OCI-LY1 (cell line): ENCODE results near the gene SLC6A18.

ENCODE experiments used
- H2AFZ ChIP-seq: fragments of 200-600 bp; sonication (generic), shearing (Covaris generic); 2 replicates; pipeline ENCODE4 v1.6.0; 2014; ENCODE audit warnings: antibody characterized with exemption, mild to moderate bottlenecking, low read length
- H3F3A ChIP-seq: fragments of 200-600 bp; sonication (generic), shearing (Covaris generic); 2 replicates; pipeline ENCODE4 v1.6.0; 2014; ENCODE audit warnings: mild to moderate bottlenecking, antibody characterized with exemption, low read length, moderate library complexity; ENCODE audit not compliant: insufficient read depth
- H3K27ac ChIP-seq: fragments of 200-600 bp; sonication (generic); 2 replicates; pipeline ENCODE4 v1.5.1; 2014; ENCODE audit warnings: low read length, mixed run types, mild to moderate bottlenecking, low read depth; ENCODE audit not compliant: poor library complexity, severe bottlenecking
- H3K27me3 ChIP-seq: fragments of 200-600 bp; sonication (generic); 2 replicates; pipeline ENCODE4 v1.6.0; 2014; ENCODE audit warnings: antibody characterized with exemption, mild to moderate bottlenecking, low read length, moderate library complexity; ENCODE audit not compliant: insufficient read depth
- H3K36me3 ChIP-seq: fragments of 200-600 bp; sonication (generic); 2 replicates; pipeline ENCODE4 v1.6.1; 2014; ENCODE audit warnings: mild to moderate bottlenecking, antibody characterized with exemption, low read length, moderate library complexity, mixed read lengths; ENCODE audit not compliant: insufficient read depth
- H3K4me1 ChIP-seq: fragments of 200-600 bp; sonication (generic); 2 replicates; pipeline ENCODE4 v1.5.1; 2014; ENCODE audit warnings: mild to moderate bottlenecking, low read length, moderate library complexity; ENCODE audit not compliant: insufficient read depth, severe bottlenecking
- H3K4me2 ChIP-seq: fragments of 200-600 bp; sonication (generic), shearing (Covaris generic); 2 replicates; pipeline ENCODE4 v1.6.1; 2014; ENCODE audit warnings: low read length
- H3K4me3 ChIP-seq: fragments of 200-600 bp; sonication (generic); 2 replicates; pipeline ENCODE4 v1.5.1; 2014; ENCODE audit warnings: low read length, low read depth, mild to moderate bottlenecking, mixed read lengths; ENCODE audit not compliant: poor library complexity, severe bottlenecking
- H3K79me2 ChIP-seq: fragments of 200-600 bp; shearing (Covaris generic); 2 replicates; pipeline ENCODE4 v1.6.1; 2016; ENCODE audit warnings: mixed run types, low read length, mixed read lengths; ENCODE audit not compliant: insufficient read depth
- H3K9ac ChIP-seq: fragments of 200-600 bp; sonication (generic), shearing (Covaris generic); 2 replicates; pipeline ENCODE4 v1.6.1; 2014; ENCODE audit warnings: mild to moderate bottlenecking, low read length, mixed read lengths
- H3K9me2 ChIP-seq: fragments of 200-600 bp; sonication (generic), shearing (Covaris generic); 2 replicates; pipeline ENCODE4 v1.6.1; 2014; ENCODE audit warnings: low read depth, mild to moderate bottlenecking, low read length, mixed read lengths
- H3K9me3 ChIP-seq: fragments of 200-600 bp; shearing (Covaris generic); 2 replicates; pipeline ENCODE4 v1.6.1; 2014; ENCODE audit warnings: low read length, mixed read lengths
- H4K20me1 ChIP-seq: fragments of 200-600 bp; sonication (generic), shearing (Covaris generic); 2 replicates; pipeline ENCODE4 v1.6.0; 2016; ENCODE audit warnings: mild to moderate bottlenecking, low read length; ENCODE audit not compliant: insufficient read depth
- CTCF ChIP-seq: fragments of 200-600 bp; sonication (generic), shearing (Covaris generic); IDR thresholded peaks from 2 replicates; pipeline ENCODE4 v1.5.1; 2017; ENCODE audit warnings: mild to moderate bottlenecking, antibody characterized with exemption, low read length, moderate library complexity, mixed read lengths
- EZH2 ChIP-seq: fragments of 200-600 bp; sonication (generic), shearing (Covaris generic); IDR thresholded peaks from 2 replicates; pipeline ENCODE4 v1.8.0; 2017; ENCODE audit warnings: borderline replicate concordance, mixed run types, mild to moderate bottlenecking, antibody characterized with exemption, low read length, moderate library complexity, mixed read lengths

Gene SLC6A18

GRCh38 chr5:1293416-1294205 lies 68.4 kb downstream of the SLC6A18 start:
- Histone ChIP-seq H3K9me2 (no peaks in the 10 kb centered on the region), H3K79me2 (no peaks in the 10 kb centered on the region; the same call in 1 of the 2 replicates), H2AFZ (no peak overlapping the region), H3K9ac (peak overlapping the region; percentile 76; the same call in 1 of the 2 replicates), H3K27me3 (no peaks in the 10 kb centered on the region), H3K4me1 (peaks cover 58% of the 10 kb centered on the region), H3K27ac (peak overlapping the region; percentile 83), H3K9me3 (no peaks in the 10 kb centered on the region), H3K4me2 (peak overlapping the region; percentile 81), H3K4me3 (peak overlapping the region; percentile 69), H3F3A (no peaks in the 10 kb centered on the region), H4K20me1 (no peaks in the 10 kb centered on the region), H3K36me3 (peaks cover 19% of the 10 kb centered on the region)
- TF ChIP-seq CTCF = no peak
- no peak for TF ChIP-seq EZH2

DNA sequence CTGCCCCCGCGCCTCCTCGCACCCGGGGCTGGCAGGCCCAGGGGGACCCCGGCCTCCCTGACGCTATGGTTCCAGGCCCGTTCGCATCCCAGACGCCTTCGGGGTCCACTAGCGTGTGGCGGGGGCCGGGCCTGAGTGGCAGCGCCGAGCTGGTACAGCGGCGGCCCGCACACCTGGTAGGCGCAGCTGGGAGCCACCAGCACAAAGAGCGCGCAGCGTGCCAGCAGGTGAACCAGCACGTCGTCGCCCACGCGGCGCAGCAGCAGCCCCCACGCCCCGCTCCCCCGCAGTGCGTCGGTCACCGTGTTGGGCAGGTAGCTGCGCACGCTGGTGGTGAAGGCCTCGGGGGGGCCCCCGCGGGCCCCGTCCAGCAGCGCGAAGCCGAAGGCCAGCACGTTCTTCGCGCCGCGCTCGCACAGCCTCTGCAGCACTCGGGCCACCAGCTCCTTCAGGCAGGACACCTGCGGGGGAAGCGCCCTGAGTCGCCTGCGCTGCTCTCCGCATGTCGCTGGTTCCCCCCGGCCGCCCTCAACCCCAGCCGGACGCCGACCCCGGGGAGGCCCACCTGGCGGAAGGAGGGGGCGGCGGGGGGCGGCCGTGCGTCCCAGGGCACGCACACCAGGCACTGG lies 69.1 kb downstream of the SLC6A18 start:
- H3K79me2 ChIP-seq = no peaks in the 10 kb centered on the region; the same call in 1 of the 2 replicates

More for the DNA sequence above, 69.1 kb downstream of the SLC6A18 start:
- no peak for TF ChIP-seq EZH2
- TF ChIP-seq CTCF = no peak
- Histone ChIP-seq H3K9me2 (no peaks in the 10 kb centered on the region), H3K4me1 (peaks cover 62% of the 10 kb centered on the region), H3K36me3 (peaks cover 14% of the 10 kb centered on the region), H2AFZ (no peak overlapping the region), H3K9ac (peak overlapping the region; percentile 76), H3K9me3 (no peaks in the 10 kb centered on the region), H4K20me1 (no peaks in the 10 kb centered on the region), H3F3A (no peaks in the 10 kb centered on the region), H3K27me3 (no peaks in the 10 kb centered on the region), H3K4me3 (peak overlapping the region; percentile 69), H3K27ac (no peak overlapping the region), H3K4me2 (peak overlapping the region; percentile 81)
